Activated CD4-positive, alpha-beta memory T cell treated with anti-CD3 and anti-CD28 coated beads, Interleukin-2, amount 10 ng/mL, durations not matched to agents 7 days and 5 days (primary cell): ENCODE results near the gene UNC93A. TPM values are rescaled to one million over a fixed set of nuclear protein-coding genes. Genes with fewer than 3 reads are reported as not detected.

ENCODE experiments used
- CTCF ChIA-PET: fragments of 350-600 bp; sonication (Branson Sonifier 250); formaldehyde crosslinking; loops from one replicate; lab custom pipeline; 2021; ENCODE audit warnings: antibody characterized with exemption, inconsistent platforms; lab: Charles Lee
- POLR2A ChIA-PET: fragments of 350-600 bp; sonication (Branson Sonifier 250); formaldehyde crosslinking; loops from one replicate; lab custom pipeline; 2021; ENCODE audit warnings: antibody characterized with exemption; lab: Charles Lee
- DNase-seq: peaks from one replicate; pipeline ENCODE4 v3.0.0-alpha.2; 2020
- H3K27ac Mint-ChIP-seq: one replicate; pipeline ENCODE4 v1.8.0; 2021; ENCODE audit warnings: mild to moderate bottlenecking, mixed read lengths
- H3K27me3 Mint-ChIP-seq: one replicate; pipeline ENCODE4 v1.8.0; 2021; ENCODE audit warnings: mixed read lengths
- H3K36me3 Mint-ChIP-seq: one replicate; pipeline ENCODE4 v1.8.0; 2021; ENCODE audit warnings: low read depth, mixed read lengths
- H3K4me1 Mint-ChIP-seq: one replicate; pipeline ENCODE4 v1.8.0; 2021; ENCODE audit warnings: mixed read lengths
- H3K4me3 Mint-ChIP-seq: one replicate; pipeline ENCODE4 v1.8.0; 2021; ENCODE audit warnings: mild to moderate bottlenecking, mixed read lengths
- H3K9me3 Mint-ChIP-seq: one replicate; pipeline ENCODE4 v1.8.0; 2021; ENCODE audit warnings: mixed read lengths
- total RNA-seq, 2 experiments: library from RNA; stranded (reverse); gene quantifications; one replicate each; pipeline ENCODE4 v1.2.3, GENCODE V29; 2021

The UNC93A gene
- total RNA-seq, 2 experiments from 2014 or later, result not detected

DNA sequence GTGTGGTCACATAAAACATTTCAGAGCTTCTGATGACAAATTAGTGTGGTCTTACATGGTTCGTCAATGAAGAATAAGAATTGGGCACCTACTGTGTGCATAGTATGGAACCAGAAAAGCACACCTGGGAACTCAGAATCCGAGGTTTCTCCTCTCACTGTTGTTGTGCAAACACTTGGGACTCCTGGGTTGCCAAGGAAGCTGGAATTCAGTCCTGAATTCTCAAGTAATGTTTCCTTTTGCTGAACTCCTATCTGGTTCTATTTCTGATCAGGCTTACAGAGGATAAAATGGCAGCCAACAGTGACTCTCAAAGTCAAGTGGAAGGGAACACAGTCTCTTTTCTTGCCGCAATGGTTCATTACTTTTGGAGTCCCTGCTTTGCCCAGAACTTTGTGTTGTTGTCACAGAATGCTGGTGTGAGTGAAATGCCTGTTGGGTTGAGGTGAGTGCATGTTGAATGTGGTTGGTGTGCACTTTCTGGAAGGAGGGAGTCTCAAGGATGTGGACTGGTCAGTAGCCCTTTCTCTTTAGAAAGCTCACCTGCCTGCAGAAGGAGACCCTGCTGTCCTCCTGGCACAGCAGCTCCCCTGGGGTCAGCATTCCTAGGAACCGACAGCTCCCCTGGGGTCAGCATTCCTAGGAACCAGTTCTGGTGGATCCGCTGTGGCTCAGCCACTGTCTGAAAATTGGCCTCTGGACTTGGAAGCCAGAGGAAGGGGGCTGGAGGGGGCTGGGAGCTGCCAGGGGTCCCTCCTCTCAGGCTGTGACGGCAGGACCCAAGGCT is 1.4 kb downstream of the UNC93A start:
- H3K27me3 Mint-ChIP-seq, result peaks cover 8% of the 10 kb centered on the region
- ChIA-PET CTCF (interaction anchor here (1.0 kb wide), 1 partner anchor 522 kb away, joined by 3 read pairs; no protein-coding TSS in a partner anchor), POLR2A (no interaction called here)
- no peaks in the 10 kb centered on the region for H3K36me3 Mint-ChIP-seq
- no peak for DNase-seq
- H3K9me3 Mint-ChIP-seq, result no peaks in the 10 kb centered on the region
- H3K27ac Mint-ChIP-seq, result no peak overlapping the region
- no peaks in the 10 kb centered on the region for H3K4me1 Mint-ChIP-seq
- H3K4me3 Mint-ChIP-seq, result no peak overlapping the region

DNA sequence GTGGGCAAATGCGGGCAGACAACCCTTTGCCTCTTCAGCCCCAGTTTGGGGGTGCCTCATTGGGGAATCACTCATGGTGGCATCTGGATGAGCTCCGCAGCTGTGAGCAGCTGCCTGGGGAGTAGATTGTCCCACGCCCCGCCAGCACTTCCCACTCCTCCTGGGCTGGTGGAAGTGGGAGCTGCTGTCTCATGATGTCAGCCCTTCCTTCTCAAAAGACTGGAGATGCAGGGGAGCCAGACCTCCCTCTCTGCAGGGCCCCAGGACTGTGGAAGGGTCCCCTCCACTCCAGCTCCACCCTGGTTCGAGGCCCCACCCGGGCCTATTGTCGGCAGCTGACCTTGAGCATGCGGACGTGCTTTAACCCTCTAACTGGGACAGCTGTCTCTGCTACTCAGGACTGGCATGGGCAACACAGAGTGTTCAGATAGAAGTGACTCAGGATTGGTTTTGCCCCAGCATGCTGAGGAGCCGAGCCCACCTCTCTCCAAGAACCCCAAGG is 2.0 kb downstream of the UNC93A start:
- H3K9me3 Mint-ChIP-seq, result no peaks in the 10 kb centered on the region
- CTCF ChIA-PET, result interaction anchor here (0.6 to 1.0 kb wide), 2 partner anchors 17 to 58 kb away, joined by 3 read pairs; no protein-coding TSS in a partner anchor
- no peak for DNase-seq

DNA sequence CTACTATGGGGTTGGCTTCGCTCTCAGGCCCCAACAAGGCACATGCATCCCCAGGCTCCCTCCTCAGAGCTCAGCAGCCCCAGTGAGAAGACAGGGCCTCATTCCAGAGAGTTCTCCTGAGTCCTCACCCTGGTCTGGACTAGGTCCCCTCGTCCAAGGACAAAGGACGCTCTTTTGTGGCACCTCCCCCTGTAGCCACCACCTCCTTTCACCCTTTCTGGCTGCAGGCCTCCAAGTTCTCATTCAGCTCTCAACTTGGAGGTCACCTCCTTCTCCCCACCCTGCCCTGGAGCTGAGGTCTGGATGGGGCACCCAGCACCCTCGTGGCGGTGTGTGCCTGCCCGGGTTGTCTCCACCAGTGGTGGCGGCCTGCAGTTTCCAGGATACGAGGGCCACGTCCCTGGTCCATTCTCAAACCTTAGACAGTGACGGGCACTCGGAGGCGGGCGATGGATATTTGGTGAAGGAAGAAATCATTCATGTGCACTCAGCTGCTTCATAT is 2.5 kb downstream of the UNC93A start:
- CTCF ChIA-PET, result interaction anchor here (0.6 to 1.0 kb wide), 2 partner anchors 18 to 58 kb away, joined by 3 read pairs; no protein-coding TSS in a partner anchor
- H3K4me1 Mint-ChIP-seq, result peaks cover 4% of the 10 kb centered on the region
- no peaks in the 10 kb centered on the region for H3K9me3 Mint-ChIP-seq
- H3K36me3 Mint-ChIP-seq, result no peaks in the 10 kb centered on the region
- DNase-seq, result no peak
- no peak overlapping the region for H3K4me3 Mint-ChIP-seq
- POLR2A ChIA-PET, result no interaction called here
- H3K27ac Mint-ChIP-seq, result no peak overlapping the region
- peaks cover 13% of the 10 kb centered on the region for H3K27me3 Mint-ChIP-seq

More for the DNA sequence above, 2.0 kb downstream of the UNC93A start:
- Mint-ChIP-seq H3K27ac (no peak overlapping the region), H3K27me3 (peaks cover 13% of the 10 kb centered on the region), H3K4me3 (no peak overlapping the region), H3K4me1 (peaks cover 4% of the 10 kb centered on the region), H3K36me3 (no peaks in the 10 kb centered on the region)
- POLR2A ChIA-PET, result no interaction called here

GRCh38 chr6:167294241-167294640 is 3.1 kb downstream of the UNC93A start:
- peaks cover 4% of the 10 kb centered on the region for H3K4me1 Mint-ChIP-seq
- peaks cover 13% of the 10 kb centered on the region for H3K27me3 Mint-ChIP-seq
- no peak overlapping the region for H3K27ac Mint-ChIP-seq
- POLR2A ChIA-PET, result no interaction called here
- CTCF ChIA-PET, result no interaction called here
- no peaks in the 10 kb centered on the region for H3K36me3 Mint-ChIP-seq
- H3K4me3 Mint-ChIP-seq, result no peak overlapping the region
- DNase-seq, result no peak
- no peaks in the 10 kb centered on the region for H3K9me3 Mint-ChIP-seq

- no peak overlapping the region for H3K27ac Mint-ChIP-seq
- no peaks in the 10 kb centered on the region for H3K36me3 Mint-ChIP-seq
- peaks cover 13% of the 10 kb centered on the region for H3K27me3 Mint-ChIP-seq
- DNase-seq, result no peak
- H3K9me3 Mint-ChIP-seq, result no peaks in the 10 kb centered on the region
- POLR2A ChIA-PET, result no interaction called here
- H3K4me1 Mint-ChIP-seq, result peaks cover 4% of the 10 kb centered on the region
- H3K4me3 Mint-ChIP-seq, result no peak overlapping the region
- CTCF ChIA-PET, result no interaction called here
Measured at GRCh38 chr6:167294651-167295494, 3.8 kb downstream of the UNC93A start.

DNA sequence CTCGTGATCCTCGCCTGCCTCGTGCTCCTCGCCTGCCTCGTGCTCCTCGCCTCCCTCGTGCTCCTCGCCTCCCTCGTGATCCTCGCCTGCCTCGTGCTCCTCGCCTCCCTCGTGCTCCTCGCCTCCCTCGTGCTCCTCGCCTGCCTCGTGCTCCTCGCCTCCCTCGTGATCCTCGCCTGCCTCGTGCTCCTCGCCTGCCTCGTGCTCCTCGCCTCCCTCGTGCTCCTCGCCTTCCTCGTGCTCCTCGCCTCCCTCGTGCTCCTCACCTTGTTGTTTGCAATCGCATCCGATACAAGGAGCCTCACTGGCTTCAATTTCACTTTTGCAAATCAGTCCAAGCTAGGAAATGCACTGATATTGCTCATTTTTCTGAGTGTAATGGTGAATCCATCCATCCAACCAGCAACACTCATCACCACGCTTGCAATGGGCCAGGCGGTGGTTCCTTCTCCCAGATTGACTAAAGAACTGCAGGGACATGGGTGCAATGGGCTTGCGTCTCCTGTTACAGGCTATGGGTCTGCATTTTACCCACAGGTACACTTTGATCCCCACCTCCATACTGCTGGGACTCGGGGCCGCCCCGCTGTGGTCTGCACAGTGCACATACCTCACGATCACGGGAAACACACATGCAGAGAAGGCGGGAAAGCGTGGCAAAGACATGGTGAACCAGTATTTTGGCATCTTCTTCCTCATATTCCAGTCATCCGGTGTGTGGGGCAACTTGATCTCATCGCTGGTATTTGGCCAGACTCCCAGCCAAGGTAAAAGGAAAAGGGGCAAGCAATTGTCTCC is 4.6 kb downstream of the UNC93A start:
- no peaks in the 10 kb centered on the region for H3K36me3 Mint-ChIP-seq
- no peaks in the 10 kb centered on the region for H3K9me3 Mint-ChIP-seq
- no peak overlapping the region for H3K4me3 Mint-ChIP-seq
- H3K27ac Mint-ChIP-seq, result no peak overlapping the region
- H3K27me3 Mint-ChIP-seq, result peaks cover 13% of the 10 kb centered on the region
- H3K4me1 Mint-ChIP-seq, result peaks cover 4% of the 10 kb centered on the region
- ChIA-PET POLR2A (no interaction called here), CTCF (no interaction called here)
- DNase-seq, result no peak

DNA sequence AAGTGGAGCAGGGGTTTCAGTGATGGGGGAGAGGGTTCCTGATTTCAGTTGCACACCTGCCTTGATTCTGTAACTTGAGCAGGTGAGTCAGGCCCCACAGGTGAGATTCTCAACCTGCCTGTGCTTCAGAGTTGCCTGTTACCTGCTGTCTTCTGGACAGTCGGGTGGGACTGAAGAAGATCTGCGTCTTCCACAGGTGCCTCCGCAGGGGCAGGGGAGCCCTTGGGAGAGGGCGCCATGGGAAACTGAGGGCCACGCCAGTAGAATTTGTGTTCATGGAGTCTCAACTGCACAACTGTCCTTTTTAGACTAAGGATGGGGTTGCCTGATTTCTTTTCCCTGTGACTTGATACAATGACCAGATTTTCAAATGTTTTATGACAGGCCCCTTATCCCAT is 5.2 kb downstream of the UNC93A start:
- H3K36me3 Mint-ChIP-seq, result no peaks in the 10 kb centered on the region
- CTCF ChIA-PET, result no interaction called here

DNA sequence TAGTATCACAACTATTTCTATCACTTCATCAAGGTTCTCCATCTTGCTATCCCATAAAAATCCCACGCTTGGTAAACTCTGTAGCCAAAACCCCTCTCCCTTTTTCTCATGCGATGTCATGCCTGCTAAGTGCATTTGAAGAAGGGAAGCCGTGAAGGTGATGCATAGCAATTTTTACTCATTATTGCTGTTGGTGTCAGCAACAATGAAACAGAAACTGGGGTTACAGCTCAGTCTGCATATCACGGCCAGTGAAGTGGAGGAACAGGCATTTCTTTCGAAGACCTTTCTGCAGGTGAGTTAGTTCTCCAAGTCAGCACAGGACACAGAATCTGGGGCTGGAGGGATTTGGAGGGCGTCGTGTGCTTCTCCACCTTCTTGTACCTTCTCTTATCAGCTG is 5.8 kb downstream of the UNC93A start:
- H3K36me3 Mint-ChIP-seq, result no peaks in the 10 kb centered on the region
- no peaks in the 10 kb centered on the region for H3K9me3 Mint-ChIP-seq
- peaks cover 4% of the 10 kb centered on the region for H3K4me1 Mint-ChIP-seq
- ChIA-PET POLR2A (no interaction called here), CTCF (no interaction called here)
- H3K4me3 Mint-ChIP-seq, result no peak overlapping the region
- peaks cover 10% of the 10 kb centered on the region for H3K27me3 Mint-ChIP-seq
- DNase-seq, result no peak
- no peak overlapping the region for H3K27ac Mint-ChIP-seq

More for the DNA sequence above, 5.2 kb downstream of the UNC93A start:
- POLR2A ChIA-PET, result no interaction called here
- DNase-seq, result no peak
- Mint-ChIP-seq H3K27ac (no peak overlapping the region), H3K4me1 (peaks cover 4% of the 10 kb centered on the region), H3K4me3 (no peak overlapping the region), H3K9me3 (no peaks in the 10 kb centered on the region), H3K27me3 (peaks cover 13% of the 10 kb centered on the region)

GRCh38 chr6:167298127-167298526 is 7.0 kb downstream of the UNC93A start:
- Mint-ChIP-seq H3K27me3 (peaks cover 15% of the 10 kb centered on the region), H3K9me3 (no peaks in the 10 kb centered on the region), H3K4me3 (no peak overlapping the region), H3K4me1 (peaks cover 4% of the 10 kb centered on the region), H3K27ac (no peak overlapping the region), H3K36me3 (no peaks in the 10 kb centered on the region)
- CTCF ChIA-PET, result no interaction called here
- no peak for DNase-seq
- POLR2A ChIA-PET, result no interaction called here

DNA sequence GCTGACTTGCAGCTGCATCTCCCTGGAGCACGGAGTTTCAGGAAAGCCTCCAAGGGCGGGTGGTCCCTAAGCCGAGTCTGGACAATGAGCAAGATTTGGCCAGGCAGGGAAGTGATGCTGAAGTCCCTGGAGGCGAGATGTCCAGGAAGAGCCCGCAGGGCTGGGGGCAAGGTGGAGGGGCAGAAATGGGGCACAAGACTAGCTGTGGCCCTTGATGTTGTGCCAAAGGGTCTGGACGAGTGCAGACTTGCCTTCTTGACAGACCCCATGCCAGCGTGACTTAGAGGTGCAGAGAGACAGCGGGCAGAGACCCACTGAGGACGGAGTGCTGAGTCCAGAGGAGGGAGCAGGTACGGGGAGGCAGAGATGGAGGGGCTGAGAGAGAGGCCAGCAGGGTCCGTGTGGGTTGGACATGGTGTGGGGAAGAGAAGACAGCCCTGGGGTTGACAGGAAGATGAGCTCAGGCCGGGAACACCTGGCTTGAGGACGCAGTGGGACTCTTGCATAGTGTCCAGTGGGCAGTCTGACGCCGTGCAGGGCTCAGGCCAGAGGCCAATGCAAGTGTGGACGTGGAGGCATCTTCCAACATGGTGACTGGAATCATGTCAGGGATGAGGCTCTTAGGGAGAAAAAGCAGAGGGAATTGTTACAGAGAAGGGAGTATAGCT is 8.7 kb downstream of the UNC93A start:
- CTCF ChIA-PET, result no interaction called here
- no peak overlapping the region for H3K4me3 Mint-ChIP-seq
- POLR2A ChIA-PET, result no interaction called here
- H3K36me3 Mint-ChIP-seq, result no peaks in the 10 kb centered on the region
- peaks cover 18% of the 10 kb centered on the region for H3K27me3 Mint-ChIP-seq
- peaks cover 4% of the 10 kb centered on the region for H3K4me1 Mint-ChIP-seq
- H3K9me3 Mint-ChIP-seq, result no peaks in the 10 kb centered on the region
- DNase-seq, result no peak
- H3K27ac Mint-ChIP-seq, result no peak overlapping the region

GRCh38 chr6:167300902-167301777 is 10.0 kb downstream of the UNC93A start:
- POLR2A ChIA-PET, result no interaction called here
- DNase-seq, result no peak
- no peak overlapping the region for H3K4me3 Mint-ChIP-seq
- H3K9me3 Mint-ChIP-seq, result no peaks in the 10 kb centered on the region
- no peak overlapping the region for H3K27ac Mint-ChIP-seq
- CTCF ChIA-PET, result no interaction called here
- H3K36me3 Mint-ChIP-seq, result no peaks in the 10 kb centered on the region
- H3K4me1 Mint-ChIP-seq, result peaks cover 4% of the 10 kb centered on the region
- H3K27me3 Mint-ChIP-seq, result peaks cover 18% of the 10 kb centered on the region
